GM18951 (cell line): ENCODE results near the gene ATF7IP2.
"Not testable (repeated sequence)": the region's sequence is repeated elsewhere in the genome, so short reads cannot be mapped to it uniquely, and the experiment has no call there.

Experiments used
- POLR2A ChIP-seq: IDR thresholded peaks from 4 replicates; pipeline ENCODE4 v1.6.1; 2011; ENCODE audit warnings: mild to moderate bottlenecking; ENCODE audit not compliant: insufficient read length, insufficient read depth; ENCODE audit errors: extremely low read depth
- in situ Hi-C: fragments of 300-500 bp; cut with MboI; formaldehyde crosslinking; loops from one replicate; pipeline ENCODE4 v1.12.0; 2022; ENCODE audit warnings: low sequenced_read_pairs, mixed read lengths, inconsistent platforms; ENCODE audit not compliant: unreplicated experiment

ATF7IP2 gene

GRCh38 chr16:10385725-10386516, at the start of gene ATF7IP2:
TSS of gene ATF7IP2 (plus strand) at chr16:10386061. CDS start at chr16:10430621, 44,560 bp downstream.
- in situ Hi-C loops = no loop called here
- peak; percentile 97 for TF ChIP-seq POLR2A

- no peak for TF ChIP-seq POLR2A
- in situ Hi-C loops = no loop called here
These were observed 47.4 kb upstream of the ATF7IP2 start for GRCh38 chr16:10338426-10338825.

GRCh38 chr16:10339777-10340732, 45.8 kb upstream of the ATF7IP2 start:
- no peak for TF ChIP-seq POLR2A
- in situ Hi-C loops = no loop called here

- in situ Hi-C loops = no loop called here
- TF ChIP-seq POLR2A = no peak
These were observed 42.6 kb upstream of the ATF7IP2 start for GRCh38 chr16:10343124-10343760.

- in situ Hi-C loops = not testable (repeated sequence)
These were observed 41.2 kb upstream of the ATF7IP2 start for GRCh38 chr16:10344699-10345098.

- in situ Hi-C loops = no loop called here
- TF ChIP-seq POLR2A = no peak
These were observed 40.2 kb upstream of the ATF7IP2 start for GRCh38 chr16:10345629-10346028.

GRCh38 chr16:10349851-10350250, 36.0 kb upstream of the ATF7IP2 start:
- in situ Hi-C loops = no loop called here
- TF ChIP-seq POLR2A = no peak

- TF ChIP-seq POLR2A = no peak
- in situ Hi-C loops = no loop called here
These were observed 33.6 kb upstream of the ATF7IP2 start for GRCh38 chr16:10352262-10352661.

- in situ Hi-C loops = no loop called here
- TF ChIP-seq POLR2A = no peak
These were observed 30.3 kb upstream of the ATF7IP2 start for GRCh38 chr16:10355589-10355988.

GRCh38 chr16:10356870-10357842, 28.7 kb upstream of the ATF7IP2 start:
- in situ Hi-C loops = no loop called here

GRCh38 chr16:10361747-10362076, 24.1 kb upstream of the ATF7IP2 start:
- in situ Hi-C loops = not testable (repeated sequence)

More at GRCh38 chr16:10356870-10357842, 28.7 kb upstream of the ATF7IP2 start:
- no peak for TF ChIP-seq POLR2A

GRCh38 chr16:10362077-10362863, 23.6 kb upstream of the ATF7IP2 start:
- in situ Hi-C loops = no loop called here

GRCh38 chr16:10362864-10363197, 23.0 kb upstream of the ATF7IP2 start:
- in situ Hi-C loops = not testable (repeated sequence)

More at GRCh38 chr16:10362077-10362863, 23.6 kb upstream of the ATF7IP2 start:
- TF ChIP-seq POLR2A = no peak

GRCh38 chr16:10366619-10367018, 19.2 kb upstream of the ATF7IP2 start:
- in situ Hi-C loops = not testable (repeated sequence)
